Endothelial cell (in vitro differentiated cells): ENCODE results near the gene CCDC92. TPM values are rescaled to one million over a fixed set of nuclear protein-coding genes. Genes with fewer than 3 reads are reported as not detected.

Experiments used
- DNase-seq: peaks from one replicate; pipeline ENCODE4 v3.0.0; 2021; ENCODE audit warnings: low spot score
- H3K27ac Mint-ChIP-seq: one replicate; pipeline ENCODE4 v1.8.0; 2021; ENCODE audit warnings: mixed read lengths, inconsistent platforms; ENCODE audit not compliant: unreplicated experiment
- H3K27me3 Mint-ChIP-seq: one replicate; pipeline ENCODE4 v1.8.0; 2021; ENCODE audit warnings: mild to moderate bottlenecking, moderate library complexity, mixed read lengths, inconsistent platforms; ENCODE audit not compliant: unreplicated experiment
- H3K36me3 Mint-ChIP-seq: one replicate; pipeline ENCODE4 v1.8.0; 2021; ENCODE audit warnings: mild to moderate bottlenecking, low read depth, mixed read lengths, inconsistent platforms; ENCODE audit not compliant: unreplicated experiment
- H3K4me1 Mint-ChIP-seq: one replicate; pipeline ENCODE4 v1.8.0; 2021; ENCODE audit warnings: mild to moderate bottlenecking, mixed read lengths, inconsistent platforms; ENCODE audit not compliant: unreplicated experiment
- H3K4me3 Mint-ChIP-seq: one replicate; pipeline ENCODE4 v1.8.0; 2021; ENCODE audit warnings: mild to moderate bottlenecking, mixed read lengths, inconsistent platforms; ENCODE audit not compliant: unreplicated experiment
- H3K9me3 Mint-ChIP-seq: one replicate; pipeline ENCODE4 v1.8.0; 2021; ENCODE audit warnings: mixed read lengths, inconsistent platforms; ENCODE audit not compliant: unreplicated experiment
- CTCF ChIP-seq: fragments of 200-600 bp; sonication (generic); IDR thresholded peaks from one replicate; pipeline ENCODE4 v1.5.0; 2021; ENCODE audit warnings: antibody characterized with exemption; ENCODE audit not compliant: unreplicated experiment
- total RNA-seq: library from RNA; stranded (reverse); fragmentation: NEBNext Ultra II Directional; extraction: Animal tissue kit (Norgen Biotek cat#: 25700); gene quantifications from one replicate; pipeline ENCODE4 v1.2.1, GENCODE V29; 2021; ENCODE audit not compliant: unreplicated experiment

Gene CCDC92
- total RNA-seq, 1 donor from 2014 or later: 25.0 TPM

DNA sequence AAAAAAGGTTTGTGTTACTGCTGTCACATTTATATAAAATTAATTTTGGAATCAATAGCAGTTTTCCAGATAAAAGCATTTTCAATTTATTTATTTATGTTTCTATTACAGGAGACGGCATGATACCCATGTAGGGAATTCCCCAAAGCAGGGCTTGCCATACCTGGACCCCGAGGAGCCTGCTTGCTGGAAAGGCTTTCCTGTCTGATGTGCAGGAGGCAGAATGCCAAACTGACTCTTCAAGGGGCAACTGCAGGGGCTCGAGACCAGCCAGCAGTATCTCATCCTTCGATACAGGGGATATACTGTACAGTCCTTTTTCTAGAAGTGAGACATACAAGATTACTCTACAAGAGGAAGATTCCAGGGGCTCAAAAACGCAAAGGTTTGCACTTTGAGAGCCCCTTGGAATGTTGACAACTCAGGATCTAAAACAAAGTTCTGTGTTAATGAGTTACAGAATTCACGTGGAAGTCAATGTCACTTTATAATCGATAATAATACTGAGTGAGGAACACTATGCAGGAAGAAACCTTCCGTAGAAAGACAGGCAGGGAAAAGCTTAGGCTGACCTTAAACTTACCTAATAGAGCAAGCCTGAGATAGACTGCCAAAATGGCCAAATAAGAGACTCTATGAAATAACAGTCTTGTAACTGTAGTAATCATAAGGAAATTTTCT lies 38.9 kb upstream of the CCDC92 start:
- no peak overlapping the region for H3K4me3 Mint-ChIP-seq
- DNase-seq: no peak
- TF ChIP-seq CTCF: no peak
- H3K27ac Mint-ChIP-seq: no peak overlapping the region
- H3K9me3 Mint-ChIP-seq: no peaks in the 10 kb centered on the region
- H3K36me3 Mint-ChIP-seq: peaks cover 33% of the 10 kb centered on the region
- H3K4me1 Mint-ChIP-seq: peaks cover 11% of the 10 kb centered on the region
- no peaks in the 10 kb centered on the region for H3K27me3 Mint-ChIP-seq

- no peak for DNase-seq
- H3K4me3 Mint-ChIP-seq: peak overlapping the region; percentile 26
- H3K9me3 Mint-ChIP-seq: no peaks in the 10 kb centered on the region
- peaks cover 40% of the 10 kb centered on the region for H3K36me3 Mint-ChIP-seq
- no peak for TF ChIP-seq CTCF
- H3K27me3 Mint-ChIP-seq: no peaks in the 10 kb centered on the region
- H3K4me1 Mint-ChIP-seq: peaks cover 15% of the 10 kb centered on the region
- no peak overlapping the region for H3K27ac Mint-ChIP-seq
These were observed 38.1 kb upstream of the CCDC92 start for GRCh38 chr12:124010687-124011086.

DNA sequence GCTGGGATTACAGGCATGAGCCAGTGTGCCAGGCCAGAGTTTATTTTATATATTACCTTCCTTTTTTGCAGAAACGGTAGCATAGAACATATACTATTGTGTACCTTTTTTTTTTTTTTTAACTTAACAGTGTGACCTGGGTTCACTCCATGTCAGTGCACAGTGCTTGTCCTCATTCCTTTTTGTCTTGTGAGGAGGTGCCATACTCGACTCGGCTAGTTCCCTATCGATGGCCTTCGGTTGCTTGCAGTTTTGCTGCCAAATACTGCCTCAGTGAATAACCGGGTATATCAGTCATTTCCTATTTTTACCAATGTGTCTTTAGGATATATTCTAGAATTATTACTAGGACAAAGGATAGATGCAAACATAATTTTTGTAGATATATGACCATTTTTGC lies 37.1 kb upstream of the CCDC92 start:
- H3K4me3 Mint-ChIP-seq: no peak overlapping the region
- H3K4me1 Mint-ChIP-seq: peaks cover 15% of the 10 kb centered on the region
- TF ChIP-seq CTCF: no peak
- no peak for DNase-seq
- H3K36me3 Mint-ChIP-seq: peaks cover 39% of the 10 kb centered on the region
- H3K27ac Mint-ChIP-seq: no peak overlapping the region
- no peaks in the 10 kb centered on the region for H3K9me3 Mint-ChIP-seq
- no peaks in the 10 kb centered on the region for H3K27me3 Mint-ChIP-seq

- H3K27me3 Mint-ChIP-seq: no peaks in the 10 kb centered on the region
- H3K4me3 Mint-ChIP-seq: no peak overlapping the region
- peaks cover 15% of the 10 kb centered on the region for H3K4me1 Mint-ChIP-seq
- peaks cover 39% of the 10 kb centered on the region for H3K36me3 Mint-ChIP-seq
- H3K9me3 Mint-ChIP-seq: no peaks in the 10 kb centered on the region
- no peak overlapping the region for H3K27ac Mint-ChIP-seq
- no peak for TF ChIP-seq CTCF
- no peak for DNase-seq
These were observed 36.0 kb upstream of the CCDC92 start for GRCh38 chr12:124008595-124008994.

DNA sequence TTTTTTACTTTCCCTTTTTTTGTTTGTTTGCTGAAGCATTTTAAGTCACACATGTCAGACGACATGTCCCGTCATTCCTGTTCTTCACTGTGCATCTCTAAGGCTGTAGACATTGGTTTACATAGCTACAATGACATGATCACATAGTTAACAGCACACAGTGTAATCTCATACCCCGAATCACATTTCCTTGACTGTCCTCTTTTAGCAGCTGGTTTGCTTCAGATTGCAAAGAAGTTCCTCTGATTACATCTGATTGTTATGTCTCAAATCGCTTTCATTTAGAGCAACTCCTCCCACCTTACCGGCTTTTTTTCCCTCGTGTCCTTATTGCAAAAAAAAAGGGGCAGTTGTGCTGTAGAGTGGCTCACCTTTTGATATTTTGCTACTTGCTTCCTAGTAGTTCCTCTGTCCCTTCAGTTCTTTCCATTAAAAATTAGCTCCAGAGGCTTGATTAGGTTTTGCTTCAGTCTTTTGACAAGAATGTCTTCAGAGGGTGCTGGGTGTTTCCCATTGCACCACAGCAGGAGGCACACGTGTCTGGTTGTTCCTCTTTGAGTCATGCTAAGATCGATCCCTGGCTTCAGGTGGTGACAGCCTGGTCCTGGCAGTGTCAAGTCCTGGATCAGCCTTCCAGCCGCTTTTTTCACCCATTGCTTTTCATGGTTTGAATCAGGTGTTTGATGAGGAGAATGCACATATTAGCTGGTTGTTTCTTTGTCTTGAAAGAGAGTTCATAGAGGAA lies 35.4 kb upstream of the CCDC92 start:
- Mint-ChIP-seq H3K36me3 (peaks cover 33% of the 10 kb centered on the region), H3K27ac (no peak overlapping the region), H3K4me1 (peaks cover 15% of the 10 kb centered on the region), H3K9me3 (no peaks in the 10 kb centered on the region), H3K27me3 (no peaks in the 10 kb centered on the region), H3K4me3 (no peak overlapping the region)
- no peak for TF ChIP-seq CTCF
- no peak for DNase-seq
